HEK293T (cell line): Measurements from ENCODE around the gene STH.

Experiments used
- ARNT ChIP-seq: fragments of 450-650 bp; IDR thresholded peaks from 2 replicates; pipeline ENCODE4 v1.6.1; 2017; ENCODE audit warnings: mild to moderate bottlenecking
- BHLHE40 ChIP-seq: fragments of 450-650 bp; IDR thresholded peaks from 2 replicates; pipeline ENCODE4 v1.6.1; 2016; ENCODE audit warnings: mild to moderate bottlenecking, moderate library complexity, borderline replicate concordance
- ELF4 ChIP-seq: fragments of 450-650 bp; IDR thresholded peaks from 2 replicates; pipeline ENCODE4 v1.6.1; 2017; ENCODE audit warnings: antibody characterized with exemption
- FOXA1 ChIP-seq: fragments of 450-650 bp; IDR thresholded peaks from 2 replicates; pipeline ENCODE4 v1.6.1; 2016; ENCODE audit warnings: mild to moderate bottlenecking
- FOXK2 ChIP-seq: fragments of 450-650 bp; IDR thresholded peaks from 2 replicates; pipeline ENCODE4 v1.6.1; 2016; ENCODE audit warnings: mild to moderate bottlenecking
- FOXM1 ChIP-seq: fragments of 450-650 bp; IDR thresholded peaks from 2 replicates; pipeline ENCODE4 v1.6.1; 2017; ENCODE audit warnings: mild to moderate bottlenecking, borderline replicate concordance
- LEF1 ChIP-seq: fragments of 450-650 bp; IDR thresholded peaks from 2 replicates; pipeline ENCODE4 v1.6.1; 2017; ENCODE audit warnings: mild to moderate bottlenecking, borderline replicate concordance
- NFRKB ChIP-seq: fragments of 450-650 bp; IDR thresholded peaks from 2 replicates; pipeline ENCODE4 v1.6.1; 2016; ENCODE audit warnings: mild to moderate bottlenecking, moderate library complexity
- SP1 ChIP-seq: fragments of 450-650 bp; IDR thresholded peaks from 2 replicates; pipeline ENCODE4 v1.6.1; 2017
- SUZ12 ChIP-seq: fragments of 450-650 bp; IDR thresholded peaks from 2 replicates; pipeline ENCODE4 v1.6.1; 2016; ENCODE audit warnings: mild to moderate bottlenecking
- TARDBP ChIP-seq: fragments of 450-650 bp; IDR thresholded peaks from 2 replicates; pipeline ENCODE4 v1.6.1; 2016
- ZNF384 ChIP-seq: fragments of 450-650 bp; IDR thresholded peaks from 2 replicates; pipeline ENCODE4 v1.6.1; 2016
- TF ChIP-seq, protein P1 (sequence below): fragments of 450-650 bp; IDR thresholded peaks from 2 replicates; pipeline ENCODE4 v1.6.1; 2016

- TF ChIP-seq BHLHE40 (no peak), TARDBP (no peak), ARNT (no peak), ZNF384 (no peak), FOXK2 (no peak), NFRKB (no peak), FOXA1 (no peak), ELF4 (no peak), SP1 (no peak), FOXM1 (no peak), SUZ12 (no peak), LEF1 (no peak)
- TF ChIP-seq, protein P1, sequence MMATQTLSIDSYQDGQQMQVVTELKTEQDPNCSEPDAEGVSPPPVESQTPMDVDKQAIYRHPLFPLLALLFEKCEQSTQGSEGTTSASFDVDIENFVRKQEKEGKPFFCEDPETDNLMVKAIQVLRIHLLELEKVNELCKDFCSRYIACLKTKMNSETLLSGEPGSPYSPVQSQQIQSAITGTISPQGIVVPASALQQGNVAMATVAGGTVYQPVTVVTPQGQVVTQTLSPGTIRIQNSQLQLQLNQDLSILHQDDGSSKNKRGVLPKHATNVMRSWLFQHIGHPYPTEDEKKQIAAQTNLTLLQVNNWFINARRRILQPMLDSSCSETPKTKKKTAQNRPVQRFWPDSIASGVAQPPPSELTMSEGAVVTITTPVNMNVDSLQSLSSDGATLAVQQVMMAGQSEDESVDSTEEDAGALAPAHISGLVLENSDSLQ, result no peak
These were observed 39.9 kb downstream of the STH start for GRCh38 chr17:46038937-46039336.
